GM12878 (cell line): ENCODE measurements around the gene TSPAN11. TPM values are rescaled to one million over a fixed set of nuclear protein-coding genes. Genes with fewer than 3 reads are reported as not detected.

Experiments used
- ATAC-seq: fragments of 200-7000 bp; cut with Tn5 transposase; 3 replicates; pipeline ENCODE4 v1.9.1; 2020; ENCODE audit warnings: mild to moderate bottlenecking, moderate library complexity
- BruUV-seq: library from RNA; stranded (reverse); fragments of 400-500 nt; replicated peaks from 2 replicates; lab custom pipeline; 2021; lab: Mats Ljungman, UMichigan
- CTCF ChIA-PET: fragments of 300-600 bp; sonication (Branson Sonifier 250); formaldehyde crosslinking; extraction: SDS; loops from one replicate; lab custom pipeline; 2021; ENCODE audit warnings: inconsistent platforms; lab: Yijun Ruan, JAX
- POLR2A ChIA-PET: fragments of 350-600 bp; formaldehyde crosslinking; extraction: SDS; loops from one replicate; lab custom pipeline; 2021; ENCODE audit warnings: inconsistent platforms; lab: Charles Lee
- RAD21 ChIA-PET: fragments of 300-600 bp; sonication (Branson Sonifier 250); formaldehyde crosslinking; loops from one replicate; lab custom pipeline; 2023; ENCODE audit warnings: antibody characterized with exemption; ENCODE audit not compliant: unreplicated experiment; lab: Charles Lee
- SMC1A ChIA-PET: fragments of 300-600 bp; sonication (Branson Sonifier 250); formaldehyde crosslinking; loops from one replicate; lab custom pipeline; 2023; ENCODE audit not compliant: unreplicated experiment, uncharacterized antibody; lab: Charles Lee
- DNase-seq: peaks from one replicate; pipeline ENCODE4 v3.0.0-alpha.2; 2011; ENCODE audit warnings: low read depth, low spot score
- FAIRE-seq: peaks from 3 replicates; lab custom pipeline; 2011; peaks lifted over from hg19 to GRCh38; lab: Jason Lieb, UNC
- H2AFZ ChIP-seq: 2 replicates; pipeline ENCODE4 v1.6.0; 2011; ENCODE audit warnings: low read depth, low read length, control low read depth; ENCODE audit not compliant: control insufficient read depth
- H3K27ac ChIP-seq: 2 replicates; pipeline ENCODE4 v1.5.1; 2011; ENCODE audit warnings: control low read depth; ENCODE audit not compliant: control insufficient read depth, insufficient read depth
- H3K27me3 ChIP-seq, 2 experiments: replicated peaks in 1 of 2; 2 replicates each; pipeline versions ENCODE4 v1.6.0 to v1.6.1; 2011; ENCODE audit warnings: low read length in 1 of 2; ENCODE audit not compliant: control insufficient read depth in 2 of 2, insufficient read depth in 2 of 2
- H3K36me3 ChIP-seq, 2 experiments: 2 replicates each; pipeline ENCODE4 v1.5.1; 2011; ENCODE audit warnings: low read length in 1 of 2; ENCODE audit not compliant: control insufficient read depth in 2 of 2, insufficient read depth in 2 of 2
- H3K4me1 ChIP-seq: 2 replicates; pipeline ENCODE4 v1.6.1; 2011; ENCODE audit warnings: mild to moderate bottlenecking, low read length, moderate library complexity, mixed read lengths; ENCODE audit not compliant: control insufficient read depth, insufficient read depth
- H3K4me2 ChIP-seq: 2 replicates; pipeline ENCODE4 v1.6.0; 2011; ENCODE audit warnings: control low read depth; ENCODE audit not compliant: control insufficient read depth, insufficient read depth
- H3K4me3 ChIP-seq: fragments of 200-600 bp; sonication (generic); 2 replicates; pipeline ENCODE4 v1.5.1; 2016
- H3K79me2 ChIP-seq: 2 replicates; pipeline ENCODE4 v1.6.0; 2011; ENCODE audit warnings: low read length; ENCODE audit not compliant: control insufficient read depth, insufficient read depth
- H3K9ac ChIP-seq: 2 replicates; pipeline ENCODE4 v1.8.0; 2011; ENCODE audit warnings: low read length, control low read depth, mixed read lengths; ENCODE audit not compliant: control insufficient read depth, insufficient read depth
- H3K9me3 ChIP-seq: replicated peaks from 3 replicates; pipeline ENCODE4 v1.5.1; 2011; ENCODE audit warnings: mild to moderate bottlenecking, low read length; ENCODE audit not compliant: control insufficient read depth, insufficient read depth
- H4K20me1 ChIP-seq: 2 replicates; pipeline ENCODE4 v1.6.0; 2011; ENCODE audit not compliant: control insufficient read depth, insufficient read depth
- BHLHE40 ChIP-seq, 2 experiments: fragments of 450-650 bp in 1 of 2; IDR thresholded peaks; 2 replicates each; pipeline ENCODE4 v1.6.1; 2011 to 2017; ENCODE audit warnings: low read depth in 2 of 2, borderline replicate concordance in 1 of 2, improper control_type of control experiment in 1 of 2, low read length in 1 of 2, mild to moderate bottlenecking in 1 of 2
- MEF2A ChIP-seq: IDR thresholded peaks from 2 replicates; pipeline ENCODE4 v1.6.1; 2011; ENCODE audit warnings: low read depth, mild to moderate bottlenecking, low read length, moderate library complexity; ENCODE audit not compliant: insufficient read depth
- MYB ChIP-seq: fragments of 150-350 bp; IDR thresholded peaks from 2 replicates; pipeline ENCODE4 v1.6.1; 2014; ENCODE audit warnings: mild to moderate bottlenecking, low read depth, low read length, borderline replicate concordance
- SRF ChIP-seq, 2 experiments: IDR thresholded peaks; 2 replicates each; pipeline ENCODE4 v1.6.1; 2011; ENCODE audit warnings: low read depth in 2 of 2, low read length in 2 of 2, mild to moderate bottlenecking in 1 of 2, moderate library complexity in 1 of 2
- WGBS: methylation state at CpG from one replicate; pipeline ENCODE4 v1.1.6; 2016; ENCODE audit warnings: low lambda C conversion rate; ENCODE audit not compliant: insufficient replicate concordance, insufficient coverage; ENCODE audit errors: missing lambda C conversion rate; 5-methylcytosine and 5-hydroxymethylcytosine counted together
- in situ Hi-C: fragments of 300-500 bp; cut with MboI; formaldehyde crosslinking; loops from 9 replicates; pipeline ENCODE4 v1.14.3; 2018; ENCODE audit warnings: mixed read lengths
- intact Hi-C: fragments of 100-400 bp; cut with micrococcal nuclease; formaldehyde crosslinking; loops from one replicate; pipeline ENCODE4 v1.14.2; 2022; ENCODE audit not compliant: unreplicated experiment
- polyA plus RNA-seq, 11 experiments: library from polyadenylated mRNA; depleted of rRNA in 4 of 11; unstranded in 6 of 11; stranded (reverse) in 5 of 11; fragments of >200 nt; fragmentation: Nextera tagmentation in 4 of 11; fragmentation: Illumina TruSeq in 1 of 11; extraction: Ambion mirVana in 4 of 11; extraction: Trizol in 1 of 11; gene quantifications; 1 replicate in 1 of 11; 2 replicates in 10 of 11; pipeline versions ENCODE4 v1.2.1 to v1.2.3, GENCODE V29; 2011 to 2016; ENCODE audit warnings: inconsistent platforms in 2 of 11, missing spikeins in 2 of 11, low read depth in 1 of 11
- total RNA-seq, 4 experiments: library from RNA; depleted of rRNA in 3 of 4; stranded (reverse); fragments of >200 nt in 3 of 4; fragmentation: Illumina TruSeq in 1 of 4; extraction: Trizol in 1 of 4; gene quantifications; 2 replicates each; pipeline versions ENCODE4 v1.2.1 to v1.2.3, GENCODE V29; 2013 to 2021
- TF ChIP-seq, protein P1 (sequence below), 3 experiments: IDR thresholded peaks in 2 of 3; conservative IDR thresholded peaks in 1 of 3; 2 replicates each; pipeline ENCODE4 v1.5.1; 2011; ENCODE audit warnings: low read depth in 3 of 3, low read length in 3 of 3, mild to moderate bottlenecking in 3 of 3, control low read depth in 2 of 3, moderate library complexity in 2 of 3, inconsistent platforms in 1 of 3, mixed read lengths in 1 of 3; ENCODE audit not compliant: control insufficient read depth in 2 of 3, insufficient read depth in 1 of 3; ENCODE audit errors: extremely low read depth in 1 of 3
- TF ChIP-seq, protein P2 (sequence below): fragments of 450-650 bp; conservative IDR thresholded peaks from 2 replicates; pipeline ENCODE4 v1.6.1; 2017; ENCODE audit warnings: mild to moderate bottlenecking, moderate library complexity

Gene TSPAN11
- total and polyA plus RNA-seq, 10 of the 15 experiments (the other 5 are each of a cell fraction or from before 2014, with no cell fraction given) = under 0.01 to 0.27 (median 0.04) TPM; not detected in 6

DNA sequence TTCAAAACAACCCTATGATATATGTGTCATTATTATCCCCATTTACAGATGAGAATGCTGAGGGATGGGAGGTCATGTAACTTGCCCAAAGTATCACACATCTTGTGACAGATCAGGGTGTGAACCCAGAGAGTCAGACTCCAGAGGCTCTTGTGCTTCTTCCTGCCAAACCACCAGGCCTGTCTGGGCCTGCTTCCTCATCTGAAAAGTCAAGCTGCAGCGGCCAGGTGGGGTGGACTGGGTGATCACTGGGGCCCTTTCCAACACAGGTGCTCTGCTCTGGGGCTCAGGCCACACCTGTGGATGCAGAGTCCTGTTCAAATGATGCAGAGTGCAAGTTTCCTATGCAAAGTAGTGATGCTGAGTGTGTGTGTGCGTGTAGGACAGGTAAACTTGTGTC, 26.7 kb downstream of the TSPAN11 start:
- no peak for DNase-seq
- ChIA-PET RAD21 (no interaction called here), POLR2A (no interaction called here), SMC1A (no interaction called here), CTCF (no interaction called here)
- Histone ChIP-seq H3K9me3 (no peaks in the 10 kb centered on the region; the same call in 2 of the 3 replicates), H3K4me2 (no peak overlapping the region), H3K27me3 (no peaks in the 10 kb centered on the region; a peak in 2 of 4 replicates), H4K20me1 (no peaks in the 10 kb centered on the region), H3K79me2 (no peaks in the 10 kb centered on the region), H3K27ac (no peak overlapping the region), H3K4me3 (no peak overlapping the region), H2AFZ (no peak overlapping the region), H3K36me3 (no peaks in the 10 kb centered on the region), H3K9ac (no peak overlapping the region), H3K4me1 (peaks cover 2% of the 10 kb centered on the region; the same call in 1 of the 2 replicates)
- WGBS = 0% methylated on average over 2 of the region's 2 CpGs
- FAIRE-seq = no peak
- intact Hi-C loops (no loop called here), in situ Hi-C loops (no loop called here)
- ATAC-seq = no peak
- no TSS peak for BruUV-seq
- no peak for TF ChIP-seq MYB
- no peak for TF ChIP-seq MEF2A
- TF ChIP-seq, protein P1, sequence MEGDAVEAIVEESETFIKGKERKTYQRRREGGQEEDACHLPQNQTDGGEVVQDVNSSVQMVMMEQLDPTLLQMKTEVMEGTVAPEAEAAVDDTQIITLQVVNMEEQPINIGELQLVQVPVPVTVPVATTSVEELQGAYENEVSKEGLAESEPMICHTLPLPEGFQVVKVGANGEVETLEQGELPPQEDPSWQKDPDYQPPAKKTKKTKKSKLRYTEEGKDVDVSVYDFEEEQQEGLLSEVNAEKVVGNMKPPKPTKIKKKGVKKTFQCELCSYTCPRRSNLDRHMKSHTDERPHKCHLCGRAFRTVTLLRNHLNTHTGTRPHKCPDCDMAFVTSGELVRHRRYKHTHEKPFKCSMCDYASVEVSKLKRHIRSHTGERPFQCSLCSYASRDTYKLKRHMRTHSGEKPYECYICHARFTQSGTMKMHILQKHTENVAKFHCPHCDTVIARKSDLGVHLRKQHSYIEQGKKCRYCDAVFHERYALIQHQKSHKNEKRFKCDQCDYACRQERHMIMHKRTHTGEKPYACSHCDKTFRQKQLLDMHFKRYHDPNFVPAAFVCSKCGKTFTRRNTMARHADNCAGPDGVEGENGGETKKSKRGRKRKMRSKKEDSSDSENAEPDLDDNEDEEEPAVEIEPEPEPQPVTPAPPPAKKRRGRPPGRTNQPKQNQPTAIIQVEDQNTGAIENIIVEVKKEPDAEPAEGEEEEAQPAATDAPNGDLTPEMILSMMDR (IDR thresholded peaks at IDR 0.05 in 2 of 3, conservative IDR thresholded peaks at IDR 0.05 in 1 of 3; ENCODE audit: control insufficient read depth in 2 of 3, extremely low read depth in 1 of 3, insufficient read depth in 1 of 3, low read depth in 3 of 3, low read length in 3 of 3) = no peak
- no peak for TF ChIP-seq SRF (IDR thresholded peaks at IDR 0.05; ENCODE audit: low read depth in 2 of 2, low read length in 2 of 2)
- no peak for TF ChIP-seq BHLHE40 (IDR thresholded peaks at IDR 0.05; ENCODE audit: borderline replicate concordance in 1 of 2, low read depth in 2 of 2, low read length in 1 of 2)
- TF ChIP-seq, protein P2, sequence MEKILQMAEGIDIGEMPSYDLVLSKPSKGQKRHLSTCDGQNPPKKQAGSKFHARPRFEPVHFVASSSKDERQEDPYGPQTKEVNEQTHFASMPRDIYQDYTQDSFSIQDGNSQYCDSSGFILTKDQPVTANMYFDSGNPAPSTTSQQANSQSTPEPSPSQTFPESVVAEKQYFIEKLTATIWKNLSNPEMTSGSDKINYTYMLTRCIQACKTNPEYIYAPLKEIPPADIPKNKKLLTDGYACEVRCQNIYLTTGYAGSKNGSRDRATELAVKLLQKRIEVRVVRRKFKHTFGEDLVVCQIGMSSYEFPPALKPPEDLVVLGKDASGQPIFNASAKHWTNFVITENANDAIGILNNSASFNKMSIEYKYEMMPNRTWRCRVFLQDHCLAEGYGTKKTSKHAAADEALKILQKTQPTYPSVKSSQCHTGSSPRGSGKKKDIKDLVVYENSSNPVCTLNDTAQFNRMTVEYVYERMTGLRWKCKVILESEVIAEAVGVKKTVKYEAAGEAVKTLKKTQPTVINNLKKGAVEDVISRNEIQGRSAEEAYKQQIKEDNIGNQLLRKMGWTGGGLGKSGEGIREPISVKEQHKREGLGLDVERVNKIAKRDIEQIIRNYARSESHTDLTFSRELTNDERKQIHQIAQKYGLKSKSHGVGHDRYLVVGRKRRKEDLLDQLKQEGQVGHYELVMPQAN = no peak
